ENCODE results near the gene PDE3B.

DNA sequence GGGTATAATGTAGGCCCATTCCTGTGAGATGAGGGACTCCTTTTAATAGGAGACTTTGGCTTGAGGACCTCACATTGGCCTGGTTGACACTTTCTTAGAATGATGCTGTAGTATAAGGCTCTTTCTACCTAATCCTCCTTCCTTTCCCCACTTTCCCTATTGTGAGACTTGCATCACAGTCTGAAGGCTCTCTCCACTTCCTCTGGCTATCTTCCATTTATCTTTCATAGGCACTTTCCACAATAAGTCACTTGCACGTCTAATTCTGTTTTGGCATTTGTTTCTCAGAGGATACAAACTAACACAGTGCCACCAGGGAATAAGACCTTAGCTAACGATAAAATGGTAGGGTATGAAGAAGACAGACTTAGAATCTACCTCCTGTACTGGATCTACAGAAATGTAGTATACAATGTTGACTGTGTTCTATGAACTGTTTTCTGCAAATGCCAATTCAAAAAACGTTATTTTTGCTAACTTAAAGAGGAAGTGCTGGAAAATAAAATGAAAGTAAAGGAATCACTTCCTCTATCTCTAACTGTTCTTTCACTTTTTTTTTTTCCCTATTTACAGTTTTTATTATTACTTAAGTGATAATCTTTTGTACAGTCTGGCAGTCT lies 17.9 kb upstream of the PDE3B start:
- TF ChIP-seq, protein P1, sequence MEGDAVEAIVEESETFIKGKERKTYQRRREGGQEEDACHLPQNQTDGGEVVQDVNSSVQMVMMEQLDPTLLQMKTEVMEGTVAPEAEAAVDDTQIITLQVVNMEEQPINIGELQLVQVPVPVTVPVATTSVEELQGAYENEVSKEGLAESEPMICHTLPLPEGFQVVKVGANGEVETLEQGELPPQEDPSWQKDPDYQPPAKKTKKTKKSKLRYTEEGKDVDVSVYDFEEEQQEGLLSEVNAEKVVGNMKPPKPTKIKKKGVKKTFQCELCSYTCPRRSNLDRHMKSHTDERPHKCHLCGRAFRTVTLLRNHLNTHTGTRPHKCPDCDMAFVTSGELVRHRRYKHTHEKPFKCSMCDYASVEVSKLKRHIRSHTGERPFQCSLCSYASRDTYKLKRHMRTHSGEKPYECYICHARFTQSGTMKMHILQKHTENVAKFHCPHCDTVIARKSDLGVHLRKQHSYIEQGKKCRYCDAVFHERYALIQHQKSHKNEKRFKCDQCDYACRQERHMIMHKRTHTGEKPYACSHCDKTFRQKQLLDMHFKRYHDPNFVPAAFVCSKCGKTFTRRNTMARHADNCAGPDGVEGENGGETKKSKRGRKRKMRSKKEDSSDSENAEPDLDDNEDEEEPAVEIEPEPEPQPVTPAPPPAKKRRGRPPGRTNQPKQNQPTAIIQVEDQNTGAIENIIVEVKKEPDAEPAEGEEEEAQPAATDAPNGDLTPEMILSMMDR (IDR thresholded peaks at IDR 0.05) = no peak
- TF ChIP-seq POLR2A (IDR thresholded peaks at IDR 0.05; ENCODE audit: low read depth) (no peak), POLR2AphosphoS5 (IDR thresholded peaks at IDR 0.05) (no peak), EP300 (IDR thresholded peaks at IDR 0.05) (no peak)
